CD4-positive, alpha-beta T cell treated with Interleukin-15 for 4 hours (primary cell): Measurements from ENCODE around the gene SLC2A4.
"Not testable (repeated sequence)": the region's sequence is repeated elsewhere in the genome, so short reads cannot be mapped to it uniquely, and the experiment has no call there.

Experiments
- DNase-seq: peaks from one replicate; pipeline ENCODE4 v3.0.0-alpha.2; 2020; ENCODE audit warnings: low spot score

Gene SLC2A4

DNA sequence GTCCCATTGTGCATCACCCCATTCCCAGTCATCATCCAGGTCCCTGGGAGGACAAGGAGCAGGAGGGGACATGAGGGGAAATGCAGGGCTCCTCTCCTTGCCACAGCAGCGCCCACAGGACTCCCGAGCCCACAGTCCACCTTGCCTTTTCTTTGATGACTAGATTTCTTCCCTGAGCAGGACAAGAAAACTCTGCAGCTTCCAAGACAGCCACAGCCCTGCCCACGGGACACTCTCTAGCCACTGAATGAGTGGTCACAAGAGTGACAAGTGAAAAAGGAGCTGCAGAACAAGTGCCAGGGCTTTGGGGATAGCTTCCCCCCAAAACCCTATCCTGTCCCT is 42.9 kb downstream of the SLC2A4 start:
- DNase-seq: no peak

DNA sequence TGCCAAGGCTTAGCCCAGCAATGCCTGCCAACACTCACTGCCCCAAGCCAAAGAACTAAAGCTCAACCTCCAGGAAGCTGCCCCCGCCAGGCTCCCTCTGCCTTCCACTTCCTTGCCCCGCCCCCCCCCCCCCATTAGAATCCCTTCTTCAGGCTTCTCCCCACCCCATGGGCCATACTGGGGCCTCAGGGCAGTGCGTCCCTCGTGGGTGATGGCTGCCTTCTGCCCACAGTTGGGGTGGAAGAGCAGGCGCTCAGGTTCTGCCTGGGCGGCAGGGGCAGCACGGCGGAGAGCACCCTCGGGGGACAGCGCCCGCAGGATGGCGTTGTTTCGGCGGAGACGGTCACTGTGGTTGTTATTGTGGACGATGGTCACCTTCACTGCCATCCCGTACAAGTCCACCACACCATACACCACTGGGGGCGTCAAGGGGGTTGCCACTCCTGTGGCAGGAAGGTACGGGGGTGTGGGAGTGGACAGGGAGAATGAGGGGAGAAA is 43.6 kb downstream of the SLC2A4 start:
- no peak for DNase-seq

DNA sequence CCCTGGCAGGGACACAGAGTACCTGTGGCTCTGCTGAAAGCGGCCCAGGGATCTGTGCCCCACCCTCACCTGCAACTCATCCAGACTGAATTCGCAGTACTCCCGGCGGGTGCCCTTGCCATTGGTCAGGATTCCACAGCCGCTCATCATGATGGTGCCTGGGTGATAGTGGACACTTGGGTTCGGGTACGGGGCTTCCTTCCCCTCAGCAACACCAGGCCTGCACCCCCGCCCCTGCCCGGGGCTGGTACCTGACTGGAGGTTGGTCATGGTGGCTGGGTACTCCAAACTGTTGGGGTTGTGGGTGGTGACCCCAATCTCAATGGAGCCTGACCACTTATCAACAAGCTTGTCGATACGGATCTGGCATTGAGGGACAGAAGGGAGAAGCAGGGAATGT is 44.7 kb downstream of the SLC2A4 start:
- no peak for DNase-seq

GRCh38 chr17:7327056-7327455 is 45.5 kb downstream of the SLC2A4 start:
- no peak for DNase-seq

DNA sequence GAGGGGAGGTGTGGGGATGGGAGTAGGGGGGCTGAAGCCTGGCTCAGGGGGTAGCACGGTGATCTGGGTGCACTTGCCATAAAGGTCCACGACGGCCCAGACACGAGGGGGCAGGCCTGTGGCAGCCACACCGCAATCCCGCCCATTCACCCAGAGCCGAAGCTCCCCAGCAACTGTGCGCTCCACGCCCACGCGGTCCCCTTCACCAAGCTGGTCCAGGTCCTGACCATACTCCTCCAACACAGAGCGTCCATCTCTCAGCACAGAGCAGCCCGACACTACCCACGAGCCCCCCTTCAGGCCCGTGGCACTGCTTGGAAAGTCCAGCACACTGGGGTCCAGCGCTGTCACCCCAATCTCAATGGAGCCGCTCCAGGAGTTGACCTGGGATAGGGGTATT is 46.0 kb downstream of the SLC2A4 start:
- DNase-seq: no peak

- no peak for DNase-seq
Measured at GRCh38 chr17:7328009-7328408, 46.5 kb downstream of the SLC2A4 start.

DNA sequence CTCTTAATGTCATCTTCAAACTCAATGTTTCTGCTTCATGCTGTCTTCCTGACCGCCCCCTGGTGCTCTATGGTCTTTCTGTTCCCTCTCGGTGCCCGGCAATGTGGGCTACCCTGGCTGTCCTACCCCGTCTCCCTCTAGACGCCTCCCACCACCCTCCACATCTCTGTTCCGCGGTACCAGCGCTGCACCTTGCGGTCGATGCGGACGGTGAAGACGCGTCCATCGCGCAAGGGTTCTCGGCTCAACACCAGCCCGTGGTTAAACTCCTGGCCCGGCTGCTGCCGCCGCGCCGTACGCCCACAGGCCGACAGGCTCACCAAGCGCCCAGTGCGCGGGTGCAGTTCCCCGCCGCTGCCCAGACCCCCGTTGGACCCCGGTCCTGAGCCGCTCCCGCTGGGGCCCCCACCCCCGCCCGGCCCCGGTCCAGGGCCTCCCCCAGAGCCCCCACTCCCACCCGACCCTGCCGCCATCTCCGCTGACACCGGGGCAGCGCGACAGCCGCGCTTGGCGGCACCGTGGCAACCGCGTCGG is 47.4 kb downstream of the SLC2A4 start, which contains the start of gene NEURL4:
TSS of gene NEURL4 (minus strand) at position 496 of the 534 bp plus-strand sequence. CDS start at position 473, 23 bp downstream.
- no peak for DNase-seq

DNA sequence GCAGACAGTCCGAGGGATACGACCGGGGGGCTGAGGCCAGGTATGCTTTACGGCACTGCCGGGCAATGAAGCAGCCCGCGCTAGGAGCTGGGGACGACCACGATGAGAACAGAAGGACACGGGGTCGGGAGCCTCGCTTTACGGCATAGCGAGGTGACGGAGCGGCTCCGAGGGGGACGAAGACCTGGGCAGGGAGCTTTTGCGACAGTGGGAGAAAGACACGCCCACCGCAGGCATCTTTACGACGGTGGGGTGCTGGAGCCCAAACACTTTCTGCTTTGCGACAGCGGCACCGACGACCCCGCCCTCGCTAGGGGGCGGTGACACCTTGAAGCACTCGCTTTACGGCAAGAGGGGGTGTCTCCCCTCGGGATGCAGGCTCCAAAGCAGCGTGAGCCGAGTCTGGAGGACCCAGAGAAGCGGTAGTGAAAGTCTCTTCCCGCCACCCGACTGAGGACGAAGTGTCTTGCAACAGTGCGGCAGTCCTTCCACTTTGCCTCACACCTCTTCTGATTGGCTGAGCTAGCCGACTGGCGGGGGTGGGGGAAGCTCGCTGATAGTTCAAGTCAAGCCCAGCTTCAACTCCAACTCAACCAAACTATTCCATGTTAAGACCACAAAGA is 48.0 kb downstream of the SLC2A4 start:
- DNase-seq: peak; percentile 97

DNA sequence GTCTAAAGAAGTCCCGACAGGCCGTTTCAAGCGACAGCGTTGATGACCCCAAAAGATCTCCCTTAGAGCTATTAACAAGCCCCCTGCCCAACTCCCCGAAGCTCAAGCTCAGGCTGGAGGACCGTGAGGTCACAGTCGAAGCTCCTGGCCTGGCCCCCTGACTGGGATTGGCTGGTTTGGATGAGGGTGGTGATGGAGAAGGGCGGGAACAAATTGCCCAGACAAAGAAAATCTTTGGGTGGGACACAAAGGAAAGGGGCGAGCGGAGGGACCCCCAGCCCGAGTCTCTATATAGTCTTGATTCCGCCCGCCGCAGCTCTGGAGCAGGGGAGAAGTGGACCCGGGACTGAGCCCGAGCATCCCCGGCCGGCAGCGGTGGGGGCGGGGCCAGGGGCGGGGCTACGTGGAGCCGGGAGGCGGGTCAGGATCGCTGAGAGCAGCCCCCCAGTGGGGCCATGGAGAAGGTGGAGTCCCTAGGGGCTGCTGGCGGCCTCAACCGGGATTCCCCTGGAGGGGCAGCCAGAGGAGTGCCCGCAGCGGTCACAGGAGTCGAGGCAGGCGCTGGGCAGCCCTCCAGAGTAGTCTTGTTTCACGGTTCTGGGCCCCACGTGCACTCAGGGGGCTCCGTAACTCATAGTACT is 48.6 kb downstream of the SLC2A4 start:
- DNase-seq: peak; percentile 76

DNA sequence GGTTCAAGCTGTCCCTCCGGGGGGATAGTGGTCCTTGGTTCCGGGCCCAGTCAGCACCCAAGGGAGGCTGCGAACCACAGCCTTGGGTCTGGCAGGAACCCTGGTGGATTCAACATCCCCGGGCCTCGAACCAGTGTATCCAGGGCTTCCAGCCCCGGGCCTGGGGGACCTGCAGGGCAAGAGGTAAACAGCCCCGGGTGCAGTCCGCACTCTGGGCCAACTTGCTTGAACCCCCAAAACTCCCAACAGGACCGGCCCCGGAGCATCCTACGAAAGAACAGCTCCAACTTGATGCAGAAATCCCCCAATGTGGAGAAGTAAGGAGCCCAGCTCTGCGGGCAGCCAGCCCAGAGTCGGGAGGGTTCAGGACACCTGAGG is 49.1 kb downstream of the SLC2A4 start:
- no peak for DNase-seq

DNA sequence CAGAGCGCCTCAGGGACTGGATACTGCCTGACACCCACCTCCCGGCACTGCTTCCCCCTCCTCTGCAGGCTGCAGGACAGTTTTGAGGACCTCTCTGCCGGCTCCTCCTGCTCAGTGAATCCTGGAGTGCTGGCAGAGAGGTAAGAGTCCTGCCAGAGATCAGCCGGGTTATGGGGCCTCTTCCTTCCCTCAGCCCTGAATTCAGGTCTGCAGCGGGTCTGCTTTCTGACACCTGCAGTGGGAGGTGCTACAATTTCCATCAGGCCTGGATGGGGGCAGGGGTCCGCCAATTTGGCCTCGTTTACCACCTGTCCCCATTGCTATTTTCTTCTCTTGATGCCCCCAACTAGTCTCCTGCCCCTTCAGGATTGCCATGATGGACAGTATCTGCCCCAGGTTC is 50.6 kb downstream of the SLC2A4 start:
- no peak for DNase-seq

- peak; percentile 50 for DNase-seq
Measured at GRCh38 chr17:7332600-7333069, 51.1 kb downstream of the SLC2A4 start.

- no peak for DNase-seq
Measured at GRCh38 chr17:7334938-7335538, 53.5 kb downstream of the SLC2A4 start.

GRCh38 chr17:7335765-7336164 is 54.2 kb downstream of the SLC2A4 start:
- DNase-seq: not testable (repeated sequence)

DNA sequence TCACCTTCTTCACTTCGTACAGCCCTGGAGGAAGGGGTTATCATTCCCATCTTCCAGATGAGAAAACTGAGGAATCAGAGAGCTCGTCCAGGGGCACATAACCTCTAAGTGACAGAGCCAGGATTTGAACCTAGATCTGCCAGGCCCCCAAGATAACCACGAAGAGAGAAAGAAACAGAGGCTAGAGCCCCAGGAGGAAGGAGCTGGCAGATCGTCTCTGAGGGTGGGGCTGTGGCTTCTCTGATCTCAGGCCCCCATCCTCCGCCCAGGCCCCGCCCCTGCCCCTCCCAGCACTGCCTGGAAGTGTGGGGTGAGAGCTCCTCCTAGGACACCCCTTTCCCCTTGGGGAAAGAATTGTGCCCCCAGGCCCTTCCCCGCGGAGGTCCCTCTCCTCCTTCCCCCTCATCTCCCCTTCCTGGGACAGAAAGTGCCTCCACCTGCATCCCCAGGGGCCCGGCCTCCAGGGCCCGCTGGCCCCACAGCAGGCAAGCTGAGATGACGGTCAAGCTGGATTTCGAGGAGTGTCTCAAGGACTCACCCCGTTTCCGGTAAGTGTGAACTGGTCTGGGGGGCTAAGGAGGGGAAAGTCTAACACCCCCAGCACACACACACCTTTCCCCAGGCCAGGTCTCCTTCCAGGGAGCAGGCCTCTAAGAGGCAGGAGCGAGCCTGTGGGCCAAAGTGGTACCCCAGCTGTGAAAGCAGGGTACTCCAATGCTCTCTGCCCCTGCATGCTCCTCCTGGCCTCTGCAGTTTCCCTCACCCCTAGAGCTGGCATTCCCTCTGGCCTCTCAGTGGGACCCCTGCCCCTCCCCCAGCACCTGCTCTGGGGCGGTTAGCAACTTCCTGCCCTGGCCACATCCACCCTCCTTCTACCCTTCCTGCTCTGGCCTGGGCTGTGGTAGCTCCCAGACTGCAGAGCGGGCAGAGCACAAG is 55.0 kb downstream of the SLC2A4 start, which contains the start of gene ACAP1:
TSS of gene ACAP1 (plus strand) at position 290 of the 936 bp plus-strand sequence. CDS start at position 496, 206 bp downstream.
- peak; percentile 87 for DNase-seq

GRCh38 chr17:7337600-7337999 is 56.1 kb downstream of the SLC2A4 start:
- not testable (repeated sequence) for DNase-seq
